ENCODE measurements around the gene INPP5A. TPM values are rescaled to one million over a fixed set of nuclear protein-coding genes. Genes with fewer than 3 reads are reported as not detected.
A peak's percentile ranks its signal among the peaks of the same experiment; 100 is the strongest.

Gene INPP5A
- total and polyA plus RNA-seq, 10 of the 15 experiments (the other 5 are each of a cell fraction or from before 2014, with no cell fraction given), result 0.52 to 15.0 (median 6.3) TPM

GRCh38 chr10:132570771-132571649 is 33.4 kb downstream of the INPP5A start (continued):
- TF ChIP-seq MLLT1 (IDR thresholded peaks at IDR 0.05), result peak; percentile 81
- peak; percentile 32; the same call in 1 of the 2 replicates for TF ChIP-seq NR2F1 (conservative IDR thresholded peaks at IDR 0.05)
- TF ChIP-seq BCLAF1 (IDR thresholded peaks at IDR 0.05), result no peak
- TF ChIP-seq MXI1 (IDR thresholded peaks at IDR 0.05; ENCODE audit: low read depth, low read length), result peak; percentile 23; the same call in 1 of the 2 replicates
- peak; percentile 52; the same call in 1 of the 2 replicates for TF ChIP-seq RUNX3 (IDR thresholded peaks at IDR 0.05; ENCODE audit: low read length)
- TF ChIP-seq GATAD2B (conservative IDR thresholded peaks at IDR 0.05; ENCODE audit: low read depth), result peak; percentile 37; the same call in 1 of the 2 replicates
- 0 out of 2 replicates have a peak, but pooled peaks have one; percentile 21 for TF ChIP-seq ZNF592 (IDR thresholded peaks at IDR 0.05)
- TF ChIP-seq MTA2 (IDR thresholded peaks at IDR 0.05; ENCODE audit: low read depth), result peak; percentile 27; the same call in 1 of the 2 replicates
- no peak for TF ChIP-seq BRCA1 (IDR thresholded peaks at IDR 0.05; ENCODE audit: low read depth, low read length)
- peak in 1 of 2 experiments; percentile 27; a peak in 1 of 4 replicates for TF ChIP-seq IKZF2 (IDR thresholded peaks at IDR 0.05)
- TF ChIP-seq BHLHE40 (IDR thresholded peaks at IDR 0.05; ENCODE audit: borderline replicate concordance in 1 of 2, low read depth in 2 of 2, low read length in 1 of 2), result peak in 1 of 2 experiments; percentile 68; a peak in 3 of 4 replicates
- TF ChIP-seq SPI1 (IDR thresholded peaks at IDR 0.05; ENCODE audit: borderline replicate concordance, insufficient read depth, low read depth, low read length), result peak; percentile 79

All from GM12878 (cell line).